ENCODE results near the gene GRIN3B.

Gene GRIN3B

GRCh38 chr19:1007399-1008251, 7.4 kb downstream of the GRIN3B start:
- DNase-seq (ENCODE audit: low read depth): no peak

- DNase-seq (ENCODE audit: low read depth): no peak
Measured at GRCh38 chr19:1008268-1009040, 8.2 kb downstream of the GRIN3B start.

GRCh38 chr19:1009041-1009980, 9.1 kb downstream of the GRIN3B start:
- DNase-seq (ENCODE audit: low read depth): no peak

DNA sequence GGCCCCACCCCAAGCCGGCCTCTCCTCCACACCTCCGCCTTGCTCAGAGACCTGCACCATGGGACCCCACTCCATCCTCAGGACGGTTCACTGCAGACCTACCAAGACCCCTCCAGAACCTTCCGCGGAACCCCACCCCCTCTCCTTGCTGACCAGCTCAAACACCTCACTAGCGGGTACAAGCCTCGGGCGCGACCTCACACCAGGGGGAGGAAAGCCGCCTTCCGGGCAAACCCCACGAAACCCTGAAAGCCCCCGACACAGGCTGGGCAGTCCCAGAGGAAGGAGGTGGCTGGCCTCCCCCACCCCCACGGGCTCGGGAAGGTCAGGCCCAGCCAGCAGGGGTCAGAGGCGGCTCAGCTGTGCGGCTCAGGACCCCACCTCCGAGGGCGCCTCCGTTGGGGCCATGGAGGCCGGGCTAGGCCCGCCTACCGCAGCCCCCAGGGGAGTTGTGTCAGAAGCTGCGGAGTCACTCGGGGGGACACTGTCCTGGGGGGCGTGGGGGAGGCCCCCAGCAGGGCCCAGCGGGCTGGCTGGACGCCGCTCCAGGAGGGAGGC, 9.8 kb downstream of the GRIN3B start:
- no peak for DNase-seq (ENCODE audit: low read depth)

GRCh38 chr19:1010586-1011510, 10.6 kb downstream of the GRIN3B start:
- DNase-seq (ENCODE audit: low read depth): no peak

GRCh38 chr19:1011831-1012333, 11.7 kb downstream of the GRIN3B start:
- DNase-seq (ENCODE audit: low read depth): no peak

DNA sequence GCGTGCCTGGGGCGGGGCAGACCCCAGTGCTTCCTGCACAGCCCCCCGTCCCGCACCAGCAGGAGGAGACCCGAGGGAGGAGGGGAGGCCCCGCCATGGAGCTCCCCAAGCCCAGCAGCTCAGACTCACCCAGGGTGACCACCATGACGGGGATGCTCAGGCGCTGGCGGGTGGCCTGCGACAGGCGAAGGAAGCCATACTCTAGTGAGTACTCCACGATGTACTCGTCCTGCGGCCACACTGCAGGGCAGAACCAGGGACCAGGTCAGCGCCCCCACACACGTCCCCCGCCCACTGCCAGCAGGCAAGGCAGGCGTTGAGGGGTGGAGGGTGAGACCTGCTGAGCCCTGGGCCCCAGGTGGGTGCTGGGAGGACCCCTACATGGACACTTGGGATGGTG, 12.1 kb downstream of the GRIN3B start:
- no peak for DNase-seq (ENCODE audit: low read depth)

DNA sequence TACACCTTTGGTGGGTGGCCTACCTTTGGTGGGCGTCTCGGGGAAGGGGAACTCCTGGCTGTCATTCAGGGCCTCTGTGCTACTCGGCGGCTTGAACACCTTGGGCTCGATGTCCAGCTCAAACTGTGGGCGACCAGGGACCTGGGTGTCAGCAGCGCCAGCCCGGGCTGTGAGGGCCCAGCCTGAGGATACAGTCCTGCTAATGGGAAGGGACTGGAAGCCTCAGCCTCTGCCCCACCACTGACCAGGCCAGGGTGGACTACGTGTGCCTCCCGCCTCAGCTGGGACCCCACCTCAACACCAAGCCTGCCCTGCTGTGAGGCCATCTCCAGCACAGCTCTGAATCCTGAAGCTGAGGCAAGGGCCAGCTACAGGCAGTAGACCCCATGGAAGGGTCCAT, 13.0 kb downstream of the GRIN3B start:
- no peak for DNase-seq (ENCODE audit: low read depth)

DNA sequence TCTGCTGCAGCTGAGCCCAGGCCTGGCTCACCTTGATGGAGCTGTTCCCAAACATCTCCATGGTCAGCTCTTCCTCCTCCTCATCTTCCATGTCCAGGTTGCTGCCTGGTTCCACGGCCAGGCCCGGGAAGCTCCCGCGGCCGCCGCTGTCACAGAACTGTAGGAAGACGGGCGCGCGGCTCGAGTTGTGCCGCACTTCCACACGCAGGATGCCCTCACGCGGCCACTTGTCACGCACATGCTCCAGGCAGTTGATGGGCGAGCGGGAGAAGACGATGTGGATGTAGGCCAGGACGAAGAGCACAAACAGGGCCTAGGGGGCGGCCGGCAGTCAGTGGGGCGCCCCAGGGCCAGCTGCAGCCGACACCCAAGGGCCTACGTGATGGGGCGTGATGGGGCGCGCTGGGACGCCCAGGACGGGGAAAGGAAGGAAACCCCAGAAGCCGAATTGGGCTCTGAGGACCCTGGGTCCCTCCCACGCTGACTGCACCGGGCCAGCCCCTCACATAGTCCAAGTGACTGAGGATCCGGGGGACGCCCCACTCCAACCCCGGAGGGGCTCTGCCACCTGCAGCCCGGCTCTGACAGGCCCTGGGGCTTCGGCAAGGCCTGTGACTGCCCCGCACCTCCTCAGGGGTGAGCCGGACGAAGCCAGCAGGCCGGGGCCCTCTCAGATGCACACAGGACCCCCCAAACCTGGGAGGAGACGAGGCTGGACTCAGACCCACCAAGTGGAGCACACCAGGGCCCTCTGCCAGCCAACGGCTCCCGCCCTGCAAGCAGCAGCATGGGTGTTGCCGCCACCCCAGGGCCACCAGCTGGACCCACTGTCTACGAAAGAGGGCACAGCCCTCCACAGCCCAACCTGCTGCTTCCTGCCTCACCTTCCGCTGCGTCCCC, 14.2 kb downstream of the GRIN3B start:
- DNase-seq (ENCODE audit: low read depth): no peak

DNA sequence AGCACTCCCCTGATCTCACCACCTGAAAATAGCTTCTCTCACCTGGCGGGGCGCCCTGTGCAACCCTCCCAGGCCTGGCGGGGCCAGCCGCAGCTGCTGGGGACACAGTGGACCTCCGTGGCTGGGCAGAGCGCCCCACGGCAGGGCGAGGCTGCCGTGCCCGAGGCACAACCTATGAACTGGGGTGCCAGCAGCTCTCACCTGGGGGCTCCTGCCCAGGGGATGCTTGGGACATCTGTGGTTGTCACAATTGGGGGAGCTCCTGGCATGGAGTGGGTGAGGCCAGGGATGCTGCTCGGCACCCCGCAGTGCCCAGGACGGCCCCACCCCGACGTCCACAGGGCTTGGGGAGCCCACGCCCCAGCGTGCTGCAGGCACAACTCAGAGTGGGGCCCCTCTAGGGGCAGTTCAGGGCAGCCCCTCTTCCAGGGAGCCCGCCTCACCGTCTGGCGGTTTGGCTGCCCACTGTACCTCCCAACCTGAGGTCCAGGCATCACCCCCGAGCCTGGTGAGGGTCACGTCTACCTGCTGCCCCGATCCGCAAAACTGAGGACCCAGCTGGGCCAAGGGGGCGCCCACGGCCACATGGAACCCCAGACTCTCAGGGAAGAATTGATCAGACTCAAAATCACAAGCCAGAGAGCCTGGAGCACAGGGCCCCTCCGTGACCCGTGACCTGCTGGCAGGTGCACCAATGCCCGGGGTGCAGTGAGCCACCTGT, 15.0 kb downstream of the GRIN3B start:
- DNase-seq (ENCODE audit: low read depth): no peak

GRCh38 chr19:1015782-1016646, 15.8 kb downstream of the GRIN3B start:
- no peak for DNase-seq (ENCODE audit: low read depth)

DNA sequence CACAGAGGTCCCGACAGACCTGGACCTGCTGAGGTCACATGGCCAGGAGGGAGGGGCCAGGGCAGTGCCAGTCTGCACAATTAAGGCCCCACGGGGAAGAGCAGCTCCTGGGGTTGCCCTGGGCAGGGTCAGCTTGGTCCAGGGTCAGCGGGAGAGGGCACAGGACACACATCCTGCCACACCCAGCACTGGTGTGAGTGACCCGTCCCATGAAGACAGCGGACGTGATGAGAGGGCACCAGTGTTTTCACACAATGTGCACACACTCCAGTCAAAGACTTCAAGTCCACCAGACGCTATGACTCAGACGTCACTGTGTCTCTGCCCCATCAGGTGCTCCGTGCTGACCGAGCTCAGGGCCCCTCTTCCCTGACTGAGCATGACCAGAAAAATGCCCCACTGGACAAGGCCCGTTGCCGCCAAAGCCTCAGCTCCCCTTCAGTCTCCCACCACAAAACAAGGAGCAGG, 16.5 kb downstream of the GRIN3B start:
- no peak for DNase-seq (ENCODE audit: low read depth)

DNA sequence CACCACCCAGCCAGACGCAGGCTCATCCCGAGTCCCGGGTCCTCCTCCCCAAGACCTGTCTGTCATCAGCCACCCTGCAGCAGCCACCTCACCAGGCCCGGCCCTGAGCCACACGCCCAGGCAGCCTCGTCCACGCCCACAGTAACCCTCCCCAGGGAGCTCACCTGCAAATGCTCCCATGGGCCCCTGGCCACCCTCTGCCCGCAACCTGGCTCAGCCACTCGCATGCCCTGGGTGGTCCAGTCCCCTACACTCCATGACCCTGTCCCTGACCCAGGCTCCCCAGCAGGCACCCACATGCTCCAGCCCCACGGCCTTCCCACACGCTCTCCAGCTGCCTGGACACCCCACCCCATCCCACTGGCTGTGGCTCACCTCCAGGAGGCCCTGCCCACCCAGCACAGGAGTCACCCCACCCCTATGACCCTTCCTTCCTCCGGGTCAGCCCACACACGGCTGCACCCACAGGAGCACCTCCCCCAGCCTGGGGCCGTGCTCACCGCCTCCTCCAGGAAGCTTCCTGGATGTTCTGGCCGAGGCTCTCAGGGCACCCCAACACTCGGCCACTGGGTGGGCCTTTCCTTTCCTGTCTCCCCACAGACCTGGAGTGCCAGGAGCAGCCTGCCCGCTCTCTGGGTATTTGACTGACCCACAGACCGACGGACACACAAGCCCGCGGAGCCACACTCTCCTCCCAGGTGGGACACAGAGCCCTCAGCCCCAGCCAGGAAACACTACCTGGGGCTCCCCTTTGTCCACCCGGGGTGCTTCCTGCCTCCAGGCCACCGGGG, 17.1 kb downstream of the GRIN3B start:
- no peak for DNase-seq (ENCODE audit: low read depth)

- DNase-seq (ENCODE audit: low read depth): no peak
Measured at GRCh38 chr19:1017906-1018305, 17.7 kb downstream of the GRIN3B start.

DNA sequence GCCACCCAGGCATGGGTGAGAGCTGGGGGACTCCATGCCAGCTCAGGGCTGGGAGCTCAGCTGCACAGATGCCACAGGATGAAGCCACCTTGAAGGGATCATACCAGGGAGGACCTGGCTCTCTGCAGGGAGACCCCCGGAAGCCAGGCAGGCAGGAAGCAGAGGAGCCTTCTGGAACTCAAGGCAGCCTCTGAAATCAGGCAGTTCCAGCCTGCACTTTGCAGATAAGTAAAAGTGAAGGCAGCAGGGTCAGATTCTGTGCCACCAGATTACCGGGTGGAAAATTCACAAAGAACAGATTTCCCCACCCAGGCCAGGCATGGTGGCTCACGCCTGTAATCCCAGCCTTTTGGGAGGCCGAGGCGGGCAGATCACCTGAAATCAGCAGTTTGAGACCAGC, 18.2 kb downstream of the GRIN3B start:
- no peak for DNase-seq (ENCODE audit: low read depth)

- no peak for DNase-seq (ENCODE audit: low read depth)
Measured at GRCh38 chr19:1018932-1019615, 18.9 kb downstream of the GRIN3B start.
